GM19025 (cell line): ENCODE measurements around the gene HERC4.
"Not testable (repeated sequence)": the region's sequence is repeated elsewhere in the genome, so short reads cannot be mapped to it uniquely, and the experiment has no call there.

ENCODE experiments used
- ATAC-seq: cut with Tn5 transposase; IDR thresholded peaks from one replicate; pipeline ENCODE4 v1.9.1; 2021; ENCODE audit warnings: mild to moderate bottlenecking, low read depth, moderate library complexity; ENCODE audit not compliant: unreplicated experiment

The HERC4 gene

GRCh38 chr10:67975871-67976270 is 99.2 kb downstream of the HERC4 start:
- no peak for ATAC-seq

GRCh38 chr10:67971311-67971710 is 103.8 kb downstream of the HERC4 start:
- ATAC-seq = no peak

- ATAC-seq = no peak
These were observed 105.2 kb downstream of the HERC4 start for GRCh38 chr10:67969875-67970274.

GRCh38 chr10:67966035-67966434 is 109.0 kb downstream of the HERC4 start:
- ATAC-seq = not testable (repeated sequence)

DNA sequence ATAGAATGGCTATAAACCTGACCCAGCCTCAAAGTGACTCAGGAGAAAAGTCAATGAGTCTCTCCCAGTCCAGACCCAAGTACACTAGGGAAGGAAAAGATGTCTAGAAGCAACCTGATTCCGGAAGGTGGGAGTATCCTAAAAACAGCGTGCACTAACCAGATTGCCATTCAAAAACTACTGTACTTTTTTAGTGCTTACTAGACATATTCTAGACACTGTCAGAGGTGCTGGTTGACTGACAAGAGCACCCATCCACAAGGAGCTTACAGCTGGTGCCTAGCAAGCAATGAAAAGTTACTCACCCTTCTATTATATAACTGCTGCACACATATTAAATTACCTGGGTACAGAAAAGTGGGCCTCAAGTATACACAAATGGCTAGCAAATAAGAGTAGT is 109.6 kb downstream of the HERC4 start:
- ATAC-seq = no peak

DNA sequence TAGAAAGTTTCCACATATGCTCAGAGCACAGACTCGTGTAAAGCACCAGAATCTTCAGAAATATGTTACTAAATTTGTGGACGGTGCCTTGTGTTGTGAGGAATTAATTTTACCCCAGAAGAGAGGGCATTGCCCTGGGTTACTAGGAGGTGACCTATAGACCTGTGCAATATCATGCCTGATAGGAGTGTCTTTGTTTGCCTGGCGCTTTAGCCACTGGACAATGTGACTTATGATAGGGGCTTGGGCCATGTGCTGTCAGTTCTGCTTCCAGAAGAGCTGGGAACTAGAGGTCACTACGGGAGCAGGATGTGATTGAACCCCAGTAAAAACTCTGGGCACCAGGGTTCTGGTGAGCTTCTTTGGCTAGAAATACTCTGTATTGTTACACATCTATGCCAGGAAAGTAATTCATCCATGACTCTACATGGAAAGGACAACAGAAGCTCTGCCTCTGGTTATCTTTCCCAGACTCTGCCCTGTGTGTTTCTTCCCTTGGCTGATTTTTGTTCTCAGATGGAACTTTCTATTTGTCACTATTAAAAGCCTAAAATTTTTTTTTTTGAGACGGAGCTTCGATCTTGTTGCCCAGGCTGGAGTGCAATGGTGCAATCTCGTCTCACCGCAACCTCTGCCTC is 115.1 kb downstream of the HERC4 start:
- ATAC-seq = no peak

DNA sequence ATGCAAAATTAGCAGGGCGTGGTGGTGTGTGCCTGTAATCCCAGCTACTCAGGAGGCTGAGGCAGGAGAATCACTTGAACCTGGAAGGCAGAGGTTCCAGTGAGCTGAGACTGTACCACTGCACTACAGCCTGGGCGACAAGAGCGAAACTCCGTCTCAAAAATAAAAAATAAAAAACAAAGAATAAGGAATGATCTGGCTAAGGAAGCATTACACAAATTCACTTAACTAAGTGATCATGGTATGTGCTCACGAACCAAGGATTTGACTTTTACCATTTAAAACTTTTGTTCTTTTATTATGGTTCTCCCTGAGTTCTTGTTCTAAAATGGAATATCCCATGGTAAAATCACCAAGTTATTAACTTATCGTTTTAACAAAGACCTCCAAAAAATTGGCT is 119.5 kb downstream of the HERC4 start:
- ATAC-seq = no peak

DNA sequence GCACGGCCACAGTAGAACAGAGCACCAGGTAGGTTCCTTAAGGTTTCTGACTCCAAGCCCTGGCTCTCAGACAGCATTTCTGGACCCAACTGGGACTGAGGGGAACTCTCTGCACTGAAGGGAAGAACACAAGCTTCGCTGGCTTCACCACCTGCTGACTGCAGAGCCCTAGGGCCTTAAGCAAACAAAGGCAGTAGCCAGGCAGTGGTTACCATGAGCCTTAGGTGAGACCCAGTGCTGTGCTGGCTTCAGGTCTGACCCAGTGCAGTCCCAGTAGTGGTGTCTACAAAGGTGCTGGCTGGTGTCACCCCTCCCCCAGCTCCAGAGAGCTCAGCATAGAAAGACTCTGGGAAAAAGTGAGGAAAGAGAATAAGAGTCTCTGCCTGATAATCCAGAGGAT is 131.2 kb downstream of the HERC4 start:
- no peak for ATAC-seq

GRCh38 chr10:67936416-67936815 is 138.7 kb downstream of the HERC4 start:
- ATAC-seq = no peak

- ATAC-seq = no peak
These were observed 139.9 kb downstream of the HERC4 start for GRCh38 chr10:67935223-67935622.

DNA sequence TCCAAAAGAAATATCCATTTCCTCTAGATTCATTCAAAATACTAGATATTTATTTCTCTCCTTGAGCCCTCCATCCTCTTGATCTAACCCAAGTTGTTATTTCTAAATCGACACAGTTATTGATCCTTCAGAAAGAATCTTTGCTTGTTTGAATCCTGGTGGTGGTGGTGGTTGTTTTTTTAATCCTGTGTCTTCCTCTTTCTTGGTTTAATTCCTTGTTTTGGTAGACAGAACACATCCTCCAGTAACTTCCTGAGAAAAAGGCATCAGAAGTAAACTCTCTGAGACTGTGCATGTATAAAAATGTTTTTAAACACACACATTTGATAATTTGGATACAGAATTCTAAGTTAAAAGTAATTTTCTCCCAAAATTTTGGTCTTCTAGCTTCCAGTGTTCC is 140.7 kb downstream of the HERC4 start:
- ATAC-seq = no peak

GRCh38 chr10:67933199-67933598 is 141.9 kb downstream of the HERC4 start:
- ATAC-seq = no peak

GRCh38 chr10:67926951-67927350 is 148.1 kb downstream of the HERC4 start:
- ATAC-seq = no peak

GRCh38 chr10:67925449-67926005 is 149.6 kb downstream of the HERC4 start:
- ATAC-seq = no peak

DNA sequence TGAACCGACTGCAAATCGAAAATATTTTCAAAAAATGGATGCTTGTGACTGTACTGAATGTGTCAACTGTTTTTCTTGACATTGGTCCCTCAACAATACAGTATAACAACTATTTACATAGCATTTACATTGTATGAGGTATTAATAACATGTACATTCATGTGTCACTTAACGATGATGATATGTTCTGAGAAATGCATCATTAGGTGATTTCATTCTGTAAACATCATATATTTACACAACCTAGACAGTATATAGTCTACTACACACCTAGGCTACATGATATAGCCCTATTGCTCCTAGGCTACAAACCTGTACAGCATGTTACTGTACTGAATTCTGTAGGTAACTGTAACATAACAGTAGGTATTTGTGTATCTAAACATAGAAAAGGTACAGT is 150.9 kb downstream of the HERC4 start:
- ATAC-seq = no peak

DNA sequence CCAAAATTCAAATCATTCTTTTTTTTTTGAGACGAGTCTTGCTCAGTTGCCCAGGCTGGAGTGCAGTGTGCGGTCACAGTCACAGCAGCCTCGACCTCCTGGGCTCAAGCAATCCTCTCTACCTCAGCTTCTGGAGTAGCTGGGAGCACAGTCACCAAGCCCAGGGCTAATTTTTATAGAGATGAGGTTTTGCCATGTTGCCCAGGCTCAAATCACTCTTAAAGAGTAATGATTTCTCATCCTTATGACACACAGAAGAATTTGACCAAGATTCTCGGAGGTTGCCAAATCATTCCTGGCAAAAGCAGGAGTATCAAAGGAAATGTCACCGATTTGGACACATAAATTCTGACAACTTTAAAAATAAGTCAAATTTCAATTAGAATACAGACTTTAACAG is 151.5 kb downstream of the HERC4 start:
- ATAC-seq = no peak

DNA sequence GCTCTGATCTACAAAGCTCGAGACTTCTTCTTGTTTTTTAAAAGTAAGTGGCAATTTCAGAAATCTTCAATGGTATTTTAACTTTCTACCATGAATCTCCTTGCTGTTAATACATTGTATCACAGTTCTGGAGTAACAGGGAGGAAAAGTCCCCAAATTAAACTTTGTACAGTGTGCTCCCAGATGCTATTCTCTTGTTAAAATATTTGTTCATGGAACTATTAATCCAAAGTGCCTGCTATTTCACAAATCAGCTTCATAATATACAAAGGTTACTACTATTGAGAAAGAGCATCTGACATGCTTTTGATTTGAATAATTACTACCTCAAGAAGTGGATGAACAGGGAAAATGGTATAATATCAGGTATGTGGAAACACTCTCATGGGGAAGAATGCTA is 154.0 kb downstream of the HERC4 start:
- ATAC-seq = no peak

DNA sequence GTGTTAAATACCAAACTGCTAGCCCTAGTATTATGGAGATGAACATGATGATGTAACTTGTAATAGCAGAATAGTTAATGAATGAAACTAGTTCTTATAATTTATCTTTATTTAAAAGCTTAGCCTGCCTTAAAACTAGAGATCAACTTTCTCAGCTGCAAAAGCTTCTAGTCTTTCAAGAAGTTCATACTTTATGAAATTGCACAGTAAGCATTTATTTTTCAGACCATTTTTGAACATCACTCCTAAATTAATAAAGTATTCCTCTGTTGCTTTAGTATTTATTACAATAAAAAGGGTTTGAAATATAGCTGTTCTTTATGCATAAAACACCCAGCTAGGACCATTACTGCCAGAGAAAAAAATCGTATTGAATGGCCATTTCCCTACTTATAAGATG is 157.4 kb downstream of the HERC4 start:
- no peak for ATAC-seq

DNA sequence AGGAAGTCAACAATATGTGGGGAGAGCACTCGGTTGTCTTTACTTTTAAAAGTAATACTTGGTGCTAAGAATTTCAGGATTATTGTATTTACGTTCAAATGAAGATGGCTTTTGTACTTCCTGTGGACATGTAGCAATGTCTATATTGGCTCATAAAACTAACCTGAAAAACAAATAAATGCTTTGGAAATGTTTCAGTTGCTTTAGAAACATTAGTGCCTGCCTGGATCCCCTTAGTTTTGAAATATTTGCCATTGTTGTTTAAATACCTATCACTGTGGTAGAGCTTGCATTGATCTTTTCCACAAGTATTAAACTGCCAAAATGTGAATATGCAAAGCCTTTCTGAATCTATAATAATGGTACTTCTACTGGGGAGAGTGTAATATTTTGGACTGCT is 157.9 kb downstream of the HERC4 start:
- ATAC-seq = no peak

DNA sequence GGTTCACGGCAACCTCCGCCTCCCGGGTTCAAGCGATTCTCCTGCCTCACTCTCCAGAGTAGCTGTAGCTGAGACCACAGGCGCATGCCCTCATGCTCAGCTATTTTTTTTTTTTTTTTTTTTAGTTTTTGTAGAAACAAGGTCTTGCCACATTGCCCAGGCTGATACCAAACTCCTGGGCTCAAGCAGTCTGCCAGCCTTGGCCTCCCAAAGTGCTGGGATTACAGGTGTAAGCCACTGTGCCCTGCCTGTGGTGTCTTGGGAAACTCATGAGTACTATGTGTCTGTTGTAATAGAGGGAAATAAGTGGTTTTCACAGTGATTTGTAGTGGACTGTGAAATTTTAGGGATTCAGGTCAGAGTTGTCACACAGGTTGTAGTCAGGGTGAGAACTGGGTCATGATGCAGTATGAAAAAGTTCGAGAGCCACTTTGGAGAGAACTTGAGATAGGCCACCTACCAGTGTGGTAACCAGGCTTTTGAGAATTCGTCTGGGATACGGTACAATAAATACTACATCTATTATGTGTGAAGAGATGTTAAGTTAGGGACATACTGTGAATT is 160.2 kb downstream of the HERC4 start:
- ATAC-seq = no peak

- no peak for ATAC-seq
These were observed 162.6 kb downstream of the HERC4 start for GRCh38 chr10:67912331-67912946.

DNA sequence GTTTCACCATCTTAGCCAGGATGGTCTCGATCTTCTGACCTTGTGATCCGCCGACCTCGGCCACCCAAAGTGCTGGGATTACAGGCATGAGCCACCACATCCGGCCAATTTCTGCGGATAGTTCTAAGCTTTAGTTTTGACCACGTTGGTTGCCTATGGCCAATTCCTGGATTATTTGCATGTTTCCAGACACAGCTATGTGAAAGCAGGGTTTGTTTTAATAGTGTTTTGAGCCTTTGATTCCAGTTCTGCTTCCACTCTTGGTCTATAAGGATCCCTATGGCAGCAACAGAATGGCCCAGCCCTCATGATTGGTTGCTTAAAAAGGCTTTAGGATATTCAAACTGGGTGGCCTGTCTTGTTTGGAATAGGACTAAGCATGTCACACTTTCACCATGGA is 171.5 kb downstream of the HERC4 start:
- no peak for ATAC-seq
